GM12874 (cell line): Measurements from ENCODE around the gene RPL29.

ENCODE experiments used
- CTCF ChIP-seq: IDR thresholded peaks from 2 replicates; pipeline ENCODE4 v1.5.1; 2011; ENCODE audit warnings: low read depth, mild to moderate bottlenecking, control low read depth, low read length, moderate library complexity; ENCODE audit not compliant: insufficient read depth

RPL29 gene

DNA sequence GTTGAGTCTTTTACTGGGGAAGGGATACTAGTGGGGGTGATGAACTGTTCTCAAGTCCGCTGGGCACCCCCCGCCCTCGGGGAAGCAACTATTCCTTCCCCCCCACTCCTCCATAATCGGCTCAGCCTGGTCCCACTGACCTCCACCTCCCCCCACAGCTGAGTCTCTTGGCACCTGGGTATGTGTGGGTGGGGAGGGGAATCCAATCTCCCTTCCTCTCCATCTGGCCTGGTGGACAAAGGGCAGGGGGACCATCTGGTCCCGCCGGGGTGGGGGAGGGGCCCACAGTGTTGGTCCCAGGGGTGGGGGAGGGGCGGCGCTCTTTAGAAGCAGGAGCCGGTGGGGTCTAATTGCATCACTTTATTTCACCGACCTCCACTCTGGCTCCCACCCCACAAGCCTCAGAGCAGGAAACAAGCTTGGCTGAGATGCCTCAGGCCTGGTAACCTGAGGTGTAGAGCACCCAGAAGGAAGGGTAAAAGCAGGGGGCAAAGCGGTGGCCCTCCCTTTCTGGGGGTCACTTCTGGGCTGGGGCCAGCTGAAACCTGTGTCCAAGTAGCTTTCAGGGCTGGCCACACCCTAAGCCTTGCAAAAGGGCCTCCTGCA, 27.4 kb downstream of the RPL29 start:
- no peak for TF ChIP-seq CTCF

- no peak for TF ChIP-seq CTCF
Measured at GRCh38 chr3:51967384-51968169, 28.1 kb downstream of the RPL29 start, which contains the start of gene PCBP4. Gene PCBP4, minus strand, starts transcription at chr3:51967454. Its CDS starts 6,214 bp downstream, at chr3:51961240.

- TF ChIP-seq CTCF, result no peak
Measured at GRCh38 chr3:51966922-51967383, 28.7 kb downstream of the RPL29 start.

DNA sequence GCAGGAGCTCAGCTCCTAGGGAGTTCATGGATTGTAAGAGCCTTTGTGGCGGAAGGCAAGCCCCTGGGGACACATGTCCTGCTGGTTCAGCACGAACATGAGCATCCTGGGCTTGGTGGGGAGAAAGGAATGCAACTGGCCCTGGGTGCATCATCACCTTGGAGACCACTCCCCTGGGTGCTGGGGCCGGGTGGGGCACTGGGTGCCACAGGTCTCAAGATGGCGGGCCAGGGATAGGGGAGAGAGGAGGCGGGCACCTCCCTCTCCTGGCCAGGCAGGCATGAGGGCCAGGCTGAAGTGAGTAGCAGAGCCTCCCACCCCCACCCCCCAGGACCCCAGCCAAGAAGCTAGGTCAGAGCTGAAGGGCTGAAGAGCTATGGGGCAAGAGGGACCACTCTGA, 29.2 kb downstream of the RPL29 start:
- no peak for TF ChIP-seq CTCF

- no peak for TF ChIP-seq CTCF
Measured at GRCh38 chr3:51966016-51966415, 29.7 kb downstream of the RPL29 start.

- TF ChIP-seq CTCF, result no peak
Measured at GRCh38 chr3:51964521-51964920, 31.2 kb downstream of the RPL29 start.

DNA sequence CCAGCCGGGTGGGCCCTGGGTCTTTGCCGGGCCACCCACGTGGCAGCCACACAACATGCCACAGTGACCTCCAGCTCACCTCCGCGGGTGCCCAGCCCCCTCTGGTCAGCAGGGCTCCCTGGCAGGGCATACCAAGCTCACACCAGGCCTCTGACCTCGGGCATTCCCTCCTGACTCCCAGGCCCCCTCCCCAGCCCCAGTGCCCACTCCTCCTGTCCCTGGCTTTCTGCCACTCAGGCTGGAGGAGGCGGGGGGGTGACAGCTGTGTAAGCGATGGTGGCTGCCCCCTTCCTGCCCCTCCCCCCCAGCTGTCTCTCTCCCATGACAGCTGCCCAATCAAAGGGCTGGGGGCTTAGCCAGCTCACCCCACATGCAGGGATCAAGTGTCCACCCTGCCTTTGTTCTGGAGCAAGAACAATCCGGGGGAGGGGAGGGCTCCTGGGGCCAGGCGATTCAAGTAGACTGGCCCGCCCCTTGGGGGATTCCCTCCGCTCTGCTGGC, 31.7 kb downstream of the RPL29 start:
- TF ChIP-seq CTCF, result no peak
